Upper lobe of left lung (tissue), 4 donors: ENCODE data around the gene BFSP2.

Source experiments
- EP300 ChIP-seq, 4 donors: sonication (generic); formaldehyde crosslinking; IDR thresholded peaks; one replicate each; pipeline ENCODE4 v1.5.1; 2017; ENCODE audit warnings: antibody characterized with exemption in 4 of 4, control low read depth in 2 of 4
- POLR2AphosphoS5 ChIP-seq, 2 donors: sonication (generic); formaldehyde crosslinking; IDR thresholded peaks; one replicate each; pipeline ENCODE4 v1.5.1; 2017; ENCODE audit warnings: antibody characterized with exemption in 2 of 2
- TF ChIP-seq, protein P1 (sequence below), 6 experiments: fragments of 450-650 bp in 4 of 6; fragments of 200-600 bp in 2 of 6; sonication (generic) in 2 of 6; IDR thresholded peaks; one replicate each; pipeline ENCODE4 v1.5.1; 2016 to 2019; ENCODE audit warnings: antibody characterized with exemption in 6 of 6

DNA sequence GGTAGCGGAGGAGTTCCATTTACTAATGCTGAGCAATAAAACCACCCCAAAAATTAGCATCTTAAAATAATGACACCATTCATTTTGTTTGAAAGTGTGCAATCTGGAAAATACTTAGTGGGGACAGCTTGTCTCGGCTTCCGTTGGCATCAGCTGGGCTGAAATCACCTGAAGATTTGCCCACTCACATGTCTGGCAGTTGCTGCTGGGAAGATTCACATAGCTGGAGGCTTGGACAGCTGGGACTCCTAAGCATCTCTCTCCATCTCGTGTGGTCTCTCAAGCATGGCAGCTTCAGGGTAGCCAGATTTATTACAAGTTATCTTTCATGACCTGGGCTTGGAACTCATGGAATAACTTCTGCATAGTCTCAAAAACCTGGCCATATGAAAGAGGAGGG lies 38.4 kb upstream of the BFSP2 start:
- TF ChIP-seq POLR2AphosphoS5 (IDR thresholded peaks at IDR 0.05): no peak
- TF ChIP-seq, protein P1, sequence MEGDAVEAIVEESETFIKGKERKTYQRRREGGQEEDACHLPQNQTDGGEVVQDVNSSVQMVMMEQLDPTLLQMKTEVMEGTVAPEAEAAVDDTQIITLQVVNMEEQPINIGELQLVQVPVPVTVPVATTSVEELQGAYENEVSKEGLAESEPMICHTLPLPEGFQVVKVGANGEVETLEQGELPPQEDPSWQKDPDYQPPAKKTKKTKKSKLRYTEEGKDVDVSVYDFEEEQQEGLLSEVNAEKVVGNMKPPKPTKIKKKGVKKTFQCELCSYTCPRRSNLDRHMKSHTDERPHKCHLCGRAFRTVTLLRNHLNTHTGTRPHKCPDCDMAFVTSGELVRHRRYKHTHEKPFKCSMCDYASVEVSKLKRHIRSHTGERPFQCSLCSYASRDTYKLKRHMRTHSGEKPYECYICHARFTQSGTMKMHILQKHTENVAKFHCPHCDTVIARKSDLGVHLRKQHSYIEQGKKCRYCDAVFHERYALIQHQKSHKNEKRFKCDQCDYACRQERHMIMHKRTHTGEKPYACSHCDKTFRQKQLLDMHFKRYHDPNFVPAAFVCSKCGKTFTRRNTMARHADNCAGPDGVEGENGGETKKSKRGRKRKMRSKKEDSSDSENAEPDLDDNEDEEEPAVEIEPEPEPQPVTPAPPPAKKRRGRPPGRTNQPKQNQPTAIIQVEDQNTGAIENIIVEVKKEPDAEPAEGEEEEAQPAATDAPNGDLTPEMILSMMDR (IDR thresholded peaks at IDR 0.05): no peak
- no peak for TF ChIP-seq EP300 (IDR thresholded peaks at IDR 0.05)
